SK-N-SH treated with all-trans-retinoic acid at 6 μM for 48 hours (cell line): ENCODE measurements around the gene MUC3A.
"Not testable (repeated sequence)": the region's sequence is repeated elsewhere in the genome, so short reads cannot be mapped to it uniquely, and the experiment has no call there.

ENCODE experiments used
- ATAC-seq: fragments of 200-7000 bp; cut with Tn5 transposase; 3 replicates; pipeline ENCODE4 v1.9.1; 2020; ENCODE audit warnings: mild to moderate bottlenecking, moderate library complexity
- ARNTL ChIP-seq: fragments of 450-650 bp; formaldehyde crosslinking; IDR thresholded peaks from 2 replicates; pipeline ENCODE4 v1.5.0; 2020; ENCODE audit warnings: low read depth, mild to moderate bottlenecking, moderate library complexity, borderline replicate concordance
- BACH2 ChIP-seq: fragments of 250-450 bp; sonication (Bioruptor Pico); IDR thresholded peaks from 2 replicates; pipeline ENCODE4 v1.9.0; 2021; ENCODE audit warnings: mild to moderate bottlenecking, borderline replicate concordance
- CSDC2 ChIP-seq: fragments of 250-450 bp; sonication (Bioruptor Pico); IDR thresholded peaks from 2 replicates; pipeline ENCODE4 v1.5.0; 2020; ENCODE audit warnings: mild to moderate bottlenecking, moderate library complexity
- CSRNP3 ChIP-seq: fragments of 250-450 bp; sonication (Bioruptor Pico); IDR thresholded peaks from 2 replicates; pipeline ENCODE4 v1.5.1; 2021; ENCODE audit warnings: mild to moderate bottlenecking, moderate library complexity
- ESRRG ChIP-seq: fragments of 250-450 bp; sonication (Bioruptor Pico); IDR thresholded peaks from 2 replicates; pipeline ENCODE4 v1.6.1; 2021; ENCODE audit warnings: mild to moderate bottlenecking
- ISL1 ChIP-seq: fragments of 250-450 bp; sonication (Bioruptor Pico); IDR thresholded peaks from 2 replicates; pipeline ENCODE4 v2.1.2; 2022; ENCODE audit warnings: mild to moderate bottlenecking, moderate library complexity
- OSR1 ChIP-seq: fragments of 250-450 bp; sonication (Bioruptor Pico); IDR thresholded peaks from 2 replicates; pipeline ENCODE4 v1.8.0; 2022; ENCODE audit warnings: moderate library complexity, mild to moderate bottlenecking, inconsistent platforms
- PATZ1 ChIP-seq: fragments of 250-450 bp; sonication (Bioruptor Pico); IDR thresholded peaks from 2 replicates; pipeline ENCODE4 v1.8.0; 2020; ENCODE audit warnings: mild to moderate bottlenecking, moderate library complexity, borderline replicate concordance
- POU6F1 ChIP-seq: fragments of 250-450 bp; sonication (Bioruptor Pico); IDR thresholded peaks from 2 replicates; pipeline ENCODE4 v1.8.0; 2021; ENCODE audit warnings: low read depth, mild to moderate bottlenecking, moderate library complexity, borderline replicate concordance
- PPARA ChIP-seq: fragments of 250-450 bp; sonication (Bioruptor Pico); IDR thresholded peaks from 2 replicates; pipeline ENCODE4 v1.5.0; 2020; ENCODE audit warnings: mild to moderate bottlenecking, borderline replicate concordance
- RARB ChIP-seq: fragments of 250-450 bp; sonication (Bioruptor Pico); IDR thresholded peaks from 2 replicates; pipeline ENCODE4 v1.8.0; 2021; ENCODE audit warnings: mild to moderate bottlenecking, moderate library complexity
- TCF4 ChIP-seq: fragments of 250-450 bp; sonication (Bioruptor Pico); IDR thresholded peaks from 2 replicates; pipeline ENCODE4 v1.8.0; 2021; ENCODE audit warnings: mild to moderate bottlenecking, moderate library complexity, borderline replicate concordance
- TOX ChIP-seq: fragments of 250-450 bp; sonication (Bioruptor Pico); IDR thresholded peaks from 2 replicates; pipeline ENCODE4 v1.8.0; 2021; ENCODE audit warnings: mild to moderate bottlenecking, moderate library complexity, borderline replicate concordance
- TSHZ2 ChIP-seq: fragments of 250-450 bp; sonication (Bioruptor Pico); IDR thresholded peaks from 2 replicates; pipeline ENCODE4 v1.5.0; 2020; ENCODE audit warnings: mild to moderate bottlenecking, moderate library complexity
- ZC3H10 ChIP-seq: fragments of 250-450 bp; sonication (Bioruptor Pico); IDR thresholded peaks from 2 replicates; pipeline ENCODE4 v1.5.1; 2021; ENCODE audit warnings: mild to moderate bottlenecking, moderate library complexity
- ZFP3 ChIP-seq: fragments of 250-450 bp; sonication (Bioruptor Pico); IDR thresholded peaks from 2 replicates; pipeline ENCODE4 v1.5.0; 2020; ENCODE audit warnings: mild to moderate bottlenecking, moderate library complexity
- ZFP30 ChIP-seq: fragments of 450-650 bp; formaldehyde crosslinking; IDR thresholded peaks from 2 replicates; pipeline ENCODE4 v1.5.0; 2022; ENCODE audit warnings: mild to moderate bottlenecking, moderate library complexity
- ZNF565 ChIP-seq: fragments of 450-650 bp; formaldehyde crosslinking; conservative IDR thresholded peaks from 2 replicates; pipeline ENCODE4 v1.5.0; 2020; ENCODE audit warnings: low read depth, mild to moderate bottlenecking, moderate library complexity
- ZNF70 ChIP-seq: fragments of 450-650 bp; formaldehyde crosslinking; IDR thresholded peaks from 2 replicates; pipeline ENCODE4 v1.5.0; 2020; ENCODE audit warnings: mild to moderate bottlenecking, moderate library complexity
- ZNF8 ChIP-seq: fragments of 450-650 bp; formaldehyde crosslinking; IDR thresholded peaks from 2 replicates; pipeline ENCODE4 v1.5.0; 2020; ENCODE audit warnings: mild to moderate bottlenecking, moderate library complexity

Gene MUC3A

GRCh38 chr7:100902638-100903037 lies 46.7 kb upstream of the MUC3A start (continued):
- TF ChIP-seq ISL1 (no peak), POU6F1 (CRISPR knock-in tag) (no peak), CSDC2 (CRISPR knock-in tag) (no peak), ZFP30 (no peak), PATZ1 (CRISPR knock-in tag) (no peak), ZC3H10 (no peak), PPARA (CRISPR knock-in tag) (no peak), ZNF70 (CRISPR knock-in tag) (no peak), ESRRG (CRISPR knock-in tag) (no peak), ZNF8 (CRISPR knock-in tag) (no peak)

GRCh38 chr7:100908512-100908911 lies 40.8 kb upstream of the MUC3A start:
- no peak for TF ChIP-seq RARB (CRISPR knock-in tag)
- ATAC-seq: no peak

- ATAC-seq: not testable (repeated sequence)
Measured at GRCh38 chr7:100910443-100910842, 38.9 kb upstream of the MUC3A start.

- TF ChIP-seq BACH2 (CRISPR knock-in tag): no peak
- TF ChIP-seq ARNTL (CRISPR knock-in tag): no peak
- TF ChIP-seq PPARA (CRISPR knock-in tag): no peak
- no peak for TF ChIP-seq TSHZ2 (CRISPR knock-in tag)
- TF ChIP-seq RARB (CRISPR knock-in tag): no peak
- TF ChIP-seq ZFP30: no peak
- no peak for TF ChIP-seq ZNF565
- no peak for TF ChIP-seq ZNF8 (CRISPR knock-in tag)
- TF ChIP-seq ZNF70 (CRISPR knock-in tag): no peak
- no peak for TF ChIP-seq ZFP3 (CRISPR knock-in tag)
- no peak for TF ChIP-seq PATZ1 (CRISPR knock-in tag)
- no peak for TF ChIP-seq TOX
- TF ChIP-seq ISL1: no peak
- TF ChIP-seq POU6F1 (CRISPR knock-in tag): no peak
- TF ChIP-seq TCF4: no peak
- TF ChIP-seq CSDC2 (CRISPR knock-in tag): no peak
- no peak for TF ChIP-seq CSRNP3 (CRISPR knock-in tag)
- no peak for TF ChIP-seq OSR1 (CRISPR knock-in tag)
- ATAC-seq: no peak
Measured at GRCh38 chr7:100911484-100911883, 37.9 kb upstream of the MUC3A start.
